HG03159 (cell line): ENCODE data around the gene DNAJC17.

Experiments
- ATAC-seq: cut with Tn5 transposase; IDR thresholded peaks from one replicate; pipeline ENCODE4 v1.9.1; 2021; ENCODE audit warnings: mild to moderate bottlenecking, moderate library complexity; ENCODE audit not compliant: unreplicated experiment

Gene DNAJC17

DNA sequence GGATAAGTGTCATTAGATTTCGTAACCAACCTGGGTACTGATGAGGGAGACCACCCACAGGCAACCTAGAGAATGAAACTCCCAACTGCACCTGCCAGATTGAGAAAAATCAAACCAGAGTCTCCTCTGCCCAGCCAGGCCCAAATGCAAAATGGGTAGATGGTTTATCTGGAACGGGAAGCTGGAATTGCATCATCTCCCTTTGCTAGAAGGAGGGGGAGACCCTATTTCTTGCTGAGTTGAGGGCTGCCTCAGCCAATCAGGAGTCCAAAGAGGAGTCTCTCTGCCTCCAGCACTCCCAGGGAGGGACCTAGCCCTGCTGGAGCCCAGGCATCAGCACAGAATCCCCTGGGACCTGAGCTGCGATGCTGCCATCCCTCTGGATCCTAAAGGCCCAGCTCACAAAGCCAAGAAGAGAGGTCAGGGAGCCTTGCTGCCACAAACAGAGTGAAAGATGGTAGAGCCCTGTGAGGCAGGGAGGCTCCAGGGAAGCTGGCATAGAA is 60.3 kb downstream of the DNAJC17 start:
- ATAC-seq = no peak

DNA sequence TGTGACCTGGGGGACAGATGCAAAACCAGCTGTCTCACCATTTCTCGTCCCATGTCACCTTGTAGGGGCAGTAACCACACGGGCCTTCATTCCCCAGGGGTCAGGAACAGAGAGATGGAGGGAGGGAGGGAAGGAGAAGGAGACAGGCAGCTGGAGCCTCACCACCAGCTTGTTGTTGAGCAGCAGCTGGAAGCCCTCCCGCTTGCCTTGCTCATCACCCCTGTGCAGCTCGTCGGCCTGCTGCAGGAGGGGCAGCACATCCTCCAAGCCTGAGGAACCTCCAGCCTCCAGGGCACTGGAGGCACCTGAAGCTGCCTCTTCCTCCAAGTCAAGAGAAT is 62.5 kb downstream of the DNAJC17 start:
- no peak for ATAC-seq

DNA sequence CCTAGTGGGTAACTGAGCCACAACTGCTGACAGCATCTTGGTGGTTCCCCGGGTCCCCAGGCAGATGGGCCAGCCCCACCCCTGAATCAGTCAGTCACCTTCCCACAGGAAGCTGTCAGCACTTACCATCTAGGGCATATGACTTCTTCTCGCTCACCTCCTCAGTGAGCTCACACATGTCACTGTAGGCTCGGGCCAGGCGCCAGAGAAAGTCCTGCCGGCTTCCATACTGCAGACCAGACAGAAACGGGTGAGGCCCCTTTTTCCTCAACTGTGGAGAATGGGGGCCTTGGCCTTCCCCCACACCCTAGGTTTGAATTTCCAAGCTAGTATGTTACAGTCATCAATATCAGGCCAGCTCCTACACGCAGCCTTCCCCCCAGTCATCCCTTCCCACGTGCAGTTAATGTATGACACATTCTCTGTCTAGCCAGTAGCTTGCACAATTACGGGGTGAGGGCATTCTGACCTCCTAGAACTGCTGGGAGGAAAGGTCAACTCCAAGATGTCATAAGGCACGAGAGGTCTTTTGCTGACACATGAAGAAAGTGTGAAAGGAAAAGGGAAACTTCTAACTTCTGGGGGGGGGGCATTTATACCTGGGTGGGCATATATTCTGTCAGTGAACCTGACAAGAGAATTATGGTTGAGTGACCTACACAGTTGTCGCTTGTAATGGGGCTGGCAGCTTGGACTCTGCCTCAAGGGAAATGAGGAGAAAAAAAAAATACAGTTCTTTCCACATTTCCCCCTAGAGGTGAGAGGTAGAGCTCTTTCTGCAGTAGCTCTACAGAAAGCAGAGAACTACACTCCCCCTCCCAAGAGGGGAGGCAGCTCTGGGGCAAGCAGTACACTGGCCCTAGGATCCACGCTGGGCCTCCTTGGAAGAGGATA is 63.1 kb downstream of the DNAJC17 start:
- no peak for ATAC-seq

DNA sequence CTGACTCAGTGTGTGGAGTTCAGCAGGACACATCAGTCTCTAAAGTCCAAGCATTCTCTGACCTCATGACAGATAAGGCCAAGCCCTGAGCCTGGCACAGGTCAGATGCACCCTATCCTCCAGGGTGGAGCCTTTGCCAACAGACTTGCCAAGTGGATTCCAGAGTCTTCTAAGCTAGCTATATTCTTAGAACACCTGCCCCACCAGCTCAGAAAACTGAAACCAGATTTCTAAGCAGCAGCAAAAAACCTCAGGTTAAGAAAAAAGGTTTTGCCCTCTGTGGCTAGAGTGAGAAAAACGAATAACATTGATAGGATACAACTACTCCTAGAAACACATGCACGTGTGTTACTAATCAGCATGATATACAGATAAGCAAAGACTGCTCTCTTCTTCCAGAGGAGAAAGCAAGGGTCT is 63.8 kb downstream of the DNAJC17 start:
- no peak for ATAC-seq

DNA sequence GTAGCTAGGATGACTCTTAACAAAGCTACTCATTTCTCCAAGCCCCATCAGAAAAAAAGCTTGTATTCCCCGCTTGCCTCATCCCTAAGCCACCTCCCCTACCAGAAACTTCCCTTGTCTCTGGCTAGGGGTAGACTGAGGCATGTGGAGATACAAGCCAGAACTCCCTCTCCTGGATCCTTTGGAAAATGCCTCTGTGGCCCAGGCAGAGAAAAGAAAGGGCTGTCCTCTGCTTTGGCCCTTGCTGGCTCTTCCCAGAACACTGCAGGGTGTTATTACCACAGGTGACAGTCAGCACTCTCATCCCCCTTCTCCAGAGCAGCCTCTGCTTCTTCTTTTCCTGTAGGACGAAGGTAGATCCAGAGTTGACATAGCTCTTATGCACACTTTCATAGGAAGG is 67.4 kb downstream of the DNAJC17 start:
- no peak for ATAC-seq

DNA sequence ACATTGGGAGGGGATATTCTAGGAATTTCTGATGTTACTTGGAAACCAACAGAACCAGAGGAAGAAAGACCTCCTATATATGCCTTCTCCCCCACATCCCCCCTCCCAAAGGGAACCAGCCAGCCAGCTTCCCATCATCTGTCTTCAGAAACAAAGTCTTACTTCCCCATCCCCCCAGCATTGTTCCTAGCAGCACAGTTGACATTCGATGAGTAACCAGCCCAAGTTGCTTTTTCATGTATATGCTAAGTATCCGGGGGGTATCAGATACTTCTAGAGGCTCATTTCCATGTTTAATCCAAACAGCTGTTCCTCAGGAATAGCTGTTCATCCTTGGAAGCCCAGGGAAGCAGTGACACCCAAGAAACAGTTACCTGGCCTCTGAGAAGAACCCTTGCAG is 68.2 kb downstream of the DNAJC17 start:
- no peak for ATAC-seq

DNA sequence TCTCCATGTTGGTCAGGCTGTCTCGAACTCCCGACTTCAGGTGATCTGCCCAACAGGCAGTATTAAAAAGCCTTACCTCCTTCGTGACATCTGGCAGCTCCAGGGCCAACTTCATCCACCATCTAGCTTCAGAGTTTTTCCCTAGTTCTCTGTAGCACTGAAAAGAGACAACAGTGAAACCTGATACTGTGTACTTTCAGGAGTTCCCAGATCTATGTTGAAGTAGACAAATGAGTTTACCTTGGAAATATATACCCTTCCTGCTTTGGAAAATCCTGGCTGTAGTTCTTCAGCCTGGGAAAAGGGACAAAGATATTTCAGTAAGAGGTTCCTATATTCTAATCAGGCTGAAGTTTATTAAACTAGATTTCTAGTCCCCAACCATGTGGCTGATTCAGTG is 70.2 kb downstream of the DNAJC17 start:
- ATAC-seq = no peak

DNA sequence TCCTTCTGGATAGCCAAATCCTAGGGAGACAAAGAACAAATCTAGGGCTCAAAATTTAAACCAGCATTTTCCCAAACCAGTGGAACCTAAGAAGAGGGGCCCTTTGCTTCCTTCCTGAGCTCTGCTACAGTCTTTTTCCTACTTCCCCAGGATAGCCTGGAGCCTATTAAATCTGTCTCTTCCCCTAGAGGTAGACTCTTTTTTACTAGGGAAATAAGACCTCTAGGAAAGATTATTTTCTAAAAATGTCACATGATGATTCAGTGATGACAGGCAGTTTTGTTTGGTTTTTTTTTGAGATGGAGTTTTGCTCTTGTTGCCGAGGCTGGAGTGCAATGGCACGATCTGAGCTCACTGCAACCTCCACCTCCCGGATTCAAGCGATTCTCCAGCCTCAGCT is 70.7 kb downstream of the DNAJC17 start:
- no peak for ATAC-seq

DNA sequence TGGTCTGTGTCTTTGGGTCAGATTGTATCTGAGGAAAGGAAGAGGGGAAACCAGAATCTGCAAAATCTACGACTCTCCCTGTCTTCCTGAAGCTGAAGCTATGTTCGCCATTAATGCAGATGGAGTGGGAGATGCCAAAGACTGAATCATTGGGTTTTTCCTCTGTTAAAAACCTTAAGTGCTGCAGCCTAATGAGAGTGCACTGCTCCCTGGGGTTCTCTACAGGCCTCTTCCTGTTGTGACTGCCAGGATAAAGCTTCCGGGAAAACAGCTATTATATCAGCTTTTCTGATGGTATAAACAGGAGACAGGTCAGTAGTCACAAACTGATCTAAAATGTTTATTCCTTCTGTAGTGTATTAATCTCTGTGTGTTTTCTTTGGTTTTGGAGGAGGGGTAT is 76.2 kb downstream of the DNAJC17 start:
- ATAC-seq = no peak

DNA sequence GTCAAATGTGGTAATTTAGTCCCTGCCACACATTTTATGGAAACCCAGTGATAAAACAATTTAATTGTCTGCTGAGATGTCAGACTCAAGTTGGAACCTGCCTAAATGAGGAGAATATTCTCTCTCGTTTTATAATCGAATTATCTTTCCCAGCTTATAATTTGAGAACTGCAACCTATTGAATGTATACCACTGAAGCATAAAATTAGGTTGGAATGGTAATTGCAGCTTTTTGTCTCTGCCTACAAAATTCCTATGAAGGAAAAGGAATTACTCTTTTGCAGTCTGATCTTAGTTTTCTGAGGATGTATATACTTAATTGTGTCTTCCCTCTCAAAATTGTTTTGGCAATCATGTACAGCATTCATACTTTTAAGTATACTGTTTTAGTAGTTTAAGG is 83.4 kb downstream of the DNAJC17 start:
- ATAC-seq = no peak

DNA sequence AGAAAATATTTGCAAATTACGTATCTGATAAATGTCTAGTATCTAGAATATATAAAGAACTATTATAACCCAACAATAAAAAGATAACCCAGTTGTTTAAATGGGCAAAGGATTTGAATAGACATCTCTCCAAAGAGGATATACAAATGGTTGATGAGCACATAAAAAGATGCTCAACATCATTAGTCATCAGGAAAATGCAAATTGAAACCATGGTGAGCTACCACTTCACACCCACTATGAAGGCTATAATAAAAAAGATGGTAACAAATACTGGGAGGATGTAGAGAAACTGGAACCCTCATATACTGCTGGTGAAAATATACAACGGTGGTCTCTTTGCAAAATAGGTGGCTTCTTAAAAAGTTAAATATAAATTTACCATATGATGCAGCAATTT is 84.3 kb downstream of the DNAJC17 start:
- no peak for ATAC-seq

DNA sequence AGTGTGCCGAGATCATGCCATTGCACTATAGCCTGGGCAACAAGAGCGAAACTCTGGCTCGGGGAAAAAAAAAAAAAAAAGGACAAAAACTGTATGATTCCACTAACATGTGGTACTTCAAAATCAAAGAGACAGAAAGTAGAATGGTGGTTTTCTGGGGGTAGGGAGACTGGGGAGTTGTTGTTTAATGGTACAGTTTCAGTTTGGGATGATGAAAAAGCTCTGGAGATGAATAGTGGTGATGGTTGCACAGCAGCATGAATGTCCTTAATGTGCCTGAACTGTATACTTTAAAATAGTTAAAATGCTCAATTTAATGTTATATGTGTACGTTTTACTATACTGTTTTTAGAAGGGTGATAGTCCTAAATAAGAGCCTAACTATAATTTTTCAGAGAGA is 84.9 kb downstream of the DNAJC17 start:
- no peak for ATAC-seq

DNA sequence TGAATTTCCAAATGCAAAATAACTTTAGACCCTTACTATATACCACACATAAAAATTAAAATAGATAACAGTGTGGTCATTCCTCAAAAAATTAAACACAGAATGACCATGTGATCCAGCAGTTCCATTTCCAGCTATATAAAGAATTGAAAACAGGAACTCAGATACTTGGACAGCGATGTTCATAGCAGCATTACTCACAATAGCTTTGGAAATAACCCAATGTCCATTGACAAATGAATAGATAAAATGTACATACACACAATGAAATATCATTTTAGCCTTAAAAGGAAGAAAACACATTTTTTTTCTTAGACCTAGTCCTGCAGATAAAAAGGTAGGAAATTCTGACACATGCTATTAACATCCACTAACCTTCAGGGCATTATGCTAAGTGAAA is 85.6 kb downstream of the DNAJC17 start:
- ATAC-seq = no peak

DNA sequence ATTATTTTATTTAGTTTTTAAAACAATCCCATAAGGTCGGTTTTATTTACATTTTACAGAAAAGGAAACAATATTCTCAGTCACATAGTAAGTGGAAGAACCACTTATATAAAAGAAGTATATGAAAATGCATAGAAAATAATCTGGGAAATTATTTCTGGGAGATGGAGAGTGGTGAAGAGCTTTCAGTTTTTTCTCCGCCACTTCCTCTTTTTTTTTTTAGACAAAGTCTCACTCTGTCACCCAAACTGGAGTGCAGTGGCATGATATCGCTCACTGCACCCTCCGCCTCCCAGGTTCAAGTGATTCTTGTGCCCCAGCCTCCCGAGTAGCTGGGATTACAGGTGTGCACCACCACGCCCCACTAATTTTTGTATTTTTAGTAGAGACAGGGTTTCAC is 91.1 kb downstream of the DNAJC17 start:
- ATAC-seq = no peak
